ENCODE data around the gene HMX3.

GRCh38 chr10:123149568-123150270, 13.9 kb downstream of the HMX3 start:
- no peak for TF ChIP-seq POLR2A (IDR thresholded peaks at IDR 0.05; ENCODE audit: low read depth, low read length)
- TF ChIP-seq CTCF (IDR thresholded peaks at IDR 0.05; ENCODE audit: extremely low read depth in 1 of 2, insufficient read depth in 1 of 2, low read depth in 1 of 2, low read length in 2 of 2): no peak
- TF ChIP-seq JUN (IDR thresholded peaks at IDR 0.05; ENCODE audit: borderline replicate concordance, insufficient read depth, insufficient read length, low read depth): no peak
- TF ChIP-seq EZH2 (IDR thresholded peaks at IDR 0.05; ENCODE audit: borderline replicate concordance, low read depth, low read length, severe bottlenecking): peak; percentile 6
- TF ChIP-seq POLR2AphosphoS5 (IDR thresholded peaks at IDR 0.05; ENCODE audit: insufficient read depth, low read depth, low read length): no peak
- TF ChIP-seq MYC (IDR thresholded peaks at IDR 0.05; ENCODE audit: low read depth, low read length): no peak
- TF ChIP-seq MAX (IDR thresholded peaks at IDR 0.05; ENCODE audit: insufficient read depth, insufficient read length): no peak
- TF ChIP-seq FOS (IDR thresholded peaks at IDR 0.05; ENCODE audit: borderline replicate concordance, insufficient read depth, low read length): no peak
